ENCODE data around the gene DSCAML1. TPM values are rescaled to one million over a fixed set of nuclear protein-coding genes. Genes with fewer than 3 reads are reported as not detected.

Gene DSCAML1
- total RNA-seq, 1 experiment from 2014 or later, result 0.15 TPM

DNA sequence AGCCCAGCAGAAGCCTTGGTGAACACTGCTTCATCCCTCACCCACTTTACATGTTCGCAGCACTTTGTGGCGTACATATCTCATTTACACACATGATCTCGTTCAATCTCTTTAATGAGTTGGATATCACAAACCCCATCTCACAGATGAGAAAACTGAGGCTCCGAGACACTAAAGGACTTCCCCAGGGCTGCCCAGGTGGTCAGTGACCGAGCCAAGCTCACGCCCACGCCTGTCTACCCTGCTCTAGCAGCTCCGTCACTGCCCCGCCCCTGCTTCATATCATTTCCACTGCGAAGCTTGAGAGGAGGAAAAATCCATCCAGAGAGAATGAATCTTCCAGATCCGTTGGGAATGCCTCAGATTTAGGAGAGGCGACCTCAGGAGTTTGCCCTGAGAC lies 11.8 kb upstream of the DSCAML1 start:
- no peak overlapping the region for H2BK12ac ChIP-seq (ENCODE audit: insufficient read length, low read depth, low read length)
- H3K23me2 ChIP-seq (ENCODE audit: insufficient read length, low read depth, low read length, poor library complexity, severe bottlenecking), result no peaks in the 10 kb centered on the region
- H3K4me1 Mint-ChIP-seq, result peaks cover 13 to 25% of the 10 kb centered on the region in 2 experiments
- H3K4me3 Mint-ChIP-seq, result no peak overlapping the region
- H3K9me3 Mint-ChIP-seq, result no peaks in the 10 kb centered on the region
- H2AK5ac ChIP-seq (ENCODE audit: insufficient read length, low read length), result no peak overlapping the region
- H2BK5ac ChIP-seq (ENCODE audit: insufficient read length, low read length), result no peak overlapping the region
- H3K27me3 Mint-ChIP-seq (ENCODE audit: low read depth), result peaks cover 38% of the 10 kb centered on the region
- no peak overlapping the region for H3K18ac ChIP-seq (ENCODE audit: insufficient read length, low read depth, low read length)
- no peak overlapping the region for H3K27ac ChIP-seq (ENCODE audit: insufficient read length, low read depth, low read length)
- no peak overlapping the region for H2BK15ac ChIP-seq (ENCODE audit: low read depth, low read length)
- H3K4me2 ChIP-seq (ENCODE audit: insufficient read depth, insufficient read length, low read length), result no peak overlapping the region
- no peak overlapping the region for H3K23ac ChIP-seq (ENCODE audit: insufficient read length, low read depth, low read length)
- H4K91ac ChIP-seq (ENCODE audit: insufficient read length, low read depth, low read length), result no peak overlapping the region
- H3K56ac ChIP-seq (ENCODE audit: insufficient read length, low read depth, low read length), result no peak overlapping the region
- H3K4me1 ChIP-seq (ENCODE audit: insufficient read depth, low read length), result no peaks in the 10 kb centered on the region
- H4K8ac ChIP-seq (replicated peaks; ENCODE audit: insufficient read length, low read depth, low read length), result no peak overlapping the region
- TF ChIP-seq CTCF (conservative IDR thresholded peaks at IDR 0.05), result no peak
- no peak overlapping the region for H2AFZ ChIP-seq (ENCODE audit: low read length)
- no peak overlapping the region for H4K5ac ChIP-seq (ENCODE audit: insufficient read length, low read depth, low read length)
- H3T11ph ChIP-seq (ENCODE audit: low read length), result no peak overlapping the region
- no peaks in the 10 kb centered on the region for H4K20me1 ChIP-seq (ENCODE audit: control insufficient read depth, insufficient read depth, insufficient read length)
- H3K4ac ChIP-seq (ENCODE audit: low read depth, low read length), result no peak overlapping the region
- H2BK120ac ChIP-seq (ENCODE audit: low read depth, low read length, poor library complexity, severe bottlenecking), result no peak overlapping the region
- H3K9ac ChIP-seq (ENCODE audit: extremely low read depth, insufficient read length, low read length), result no peak overlapping the region
- no peaks in the 10 kb centered on the region for H3K36me3 Mint-ChIP-seq (ENCODE audit: insufficient read depth in 1 of 3, low read depth in 3 of 3)
- no peak overlapping the region for H3K14ac ChIP-seq (ENCODE audit: insufficient read depth, low read length)
- no peak overlapping the region for H3K27ac Mint-ChIP-seq
- DNase-seq, result no peak
- no peak overlapping the region for H2BK20ac ChIP-seq (ENCODE audit: low read depth, low read length, poor library complexity, severe bottlenecking)
- no peaks in the 10 kb centered on the region for H3K27me3 ChIP-seq (ENCODE audit: insufficient read depth, low read length)
- no peaks in the 10 kb centered on the region for H3K9me3 ChIP-seq (ENCODE audit: control insufficient read depth, low read depth, low read length)
- H3K79me1 ChIP-seq (ENCODE audit: insufficient read depth, low read depth, low read length, poor library complexity, severe bottlenecking), result no peaks in the 10 kb centered on the region
- H3K79me2 ChIP-seq (ENCODE audit: insufficient read depth, low read length), result no peaks in the 10 kb centered on the region
- no CpG with 5 or more reads among the region's 12 CpGs for WGBS (ENCODE audit: extremely low coverage, insufficient read length, low lambda C conversion rate)

All from H9 (cell line).